Measurements from ENCODE around the gene MAU2. TPM values are rescaled to one million over a fixed set of nuclear protein-coding genes. Genes with fewer than 3 reads are reported as not detected.

Gene MAU2
- polyA plus RNA-seq, 1 donor from 2014 or later = 48.3 TPM

GRCh38 chr19:19305066-19305465 is 15.6 kb upstream of the MAU2 start:
- H3K27ac ChIP-seq (ENCODE audit: low read length) = no peak overlapping the region
- no peaks in the 10 kb centered on the region for H4K20me1 ChIP-seq (ENCODE audit: insufficient read depth)
- H3K27me3 ChIP-seq (ENCODE audit: insufficient read depth, low read depth, low read length) = no peaks in the 10 kb centered on the region
- H2AFZ ChIP-seq (ENCODE audit: low read depth, low read length) = no peak overlapping the region
- H3K4me3 ChIP-seq (ENCODE audit: low read length) = no peak overlapping the region
- no peak overlapping the region for H3K4me2 ChIP-seq (ENCODE audit: low read length)
- no peak overlapping the region for H3K9ac ChIP-seq (ENCODE audit: low read length)
- TF ChIP-seq POLR2AphosphoS5 (IDR thresholded peaks at IDR 0.05) = no peak
- TF ChIP-seq CTCF (IDR thresholded peaks at IDR 0.05; ENCODE audit: poor library complexity, severe bottlenecking) = no peak
- no peak for TF ChIP-seq EP300 (conservative IDR thresholded peaks at IDR 0.05; ENCODE audit: poor library complexity, severe bottlenecking)
- no peak for TF ChIP-seq RAD21 (conservative IDR thresholded peaks at IDR 0.05)
- TF ChIP-seq EZH2 (IDR thresholded peaks at IDR 0.05; ENCODE audit: borderline replicate concordance, insufficient read depth, low read length, poor library complexity, severe bottlenecking) = no peak
- no peak for TF ChIP-seq MXI1 (conservative IDR thresholded peaks at IDR 0.05; ENCODE audit: poor library complexity, severe bottlenecking)
- no peak for TF ChIP-seq REST (IDR thresholded peaks at IDR 0.05; ENCODE audit: borderline replicate concordance)
- TF ChIP-seq SMC3 (conservative IDR thresholded peaks at IDR 0.05; ENCODE audit: poor library complexity) = no peak
- no peak for TF ChIP-seq TAF1 (IDR thresholded peaks at IDR 0.05; ENCODE audit: low read depth)
- H3K36me3 ChIP-seq (ENCODE audit: insufficient read depth, low read length) = no peaks in the 10 kb centered on the region
- H3K9me2 ChIP-seq (ENCODE audit: insufficient read depth, low read length) = no peaks in the 10 kb centered on the region
- no peaks in the 10 kb centered on the region for H3K79me2 ChIP-seq (replicated peaks; ENCODE audit: insufficient read depth, low read length)
- no peaks in the 10 kb centered on the region for H3K9me3 ChIP-seq (ENCODE audit: low read length)
- no peaks in the 10 kb centered on the region for H3F3A ChIP-seq (ENCODE audit: insufficient read depth, low read length, poor library complexity, severe bottlenecking)

GRCh38 chr19:19305696-19306095 is 14.9 kb upstream of the MAU2 start:
- no peak overlapping the region for H3K4me2 ChIP-seq (ENCODE audit: low read length)
- H3K27ac ChIP-seq (ENCODE audit: low read length) = no peak overlapping the region

More at GRCh38 chr19:19305696-19306095, 14.9 kb upstream of the MAU2 start:
- no peaks in the 10 kb centered on the region for H3F3A ChIP-seq (ENCODE audit: insufficient read depth, low read length, poor library complexity, severe bottlenecking)
- no peaks in the 10 kb centered on the region for H3K9me2 ChIP-seq (ENCODE audit: insufficient read depth, low read length)
- no peak for TF ChIP-seq REST (IDR thresholded peaks at IDR 0.05; ENCODE audit: borderline replicate concordance)
- no peak for TF ChIP-seq RAD21 (conservative IDR thresholded peaks at IDR 0.05)
- H3K27me3 ChIP-seq (ENCODE audit: insufficient read depth, low read depth, low read length) = no peaks in the 10 kb centered on the region
- no peaks in the 10 kb centered on the region for H3K36me3 ChIP-seq (ENCODE audit: insufficient read depth, low read length)
- no peaks in the 10 kb centered on the region for H4K20me1 ChIP-seq (ENCODE audit: insufficient read depth)
- H2AFZ ChIP-seq (ENCODE audit: low read depth, low read length) = no peak overlapping the region
- no peaks in the 10 kb centered on the region for H3K9me3 ChIP-seq (ENCODE audit: low read length)
- H3K9ac ChIP-seq (ENCODE audit: low read length) = no peak overlapping the region
- H3K4me3 ChIP-seq (ENCODE audit: low read length) = no peak overlapping the region
- H3K79me2 ChIP-seq (replicated peaks; ENCODE audit: insufficient read depth, low read length) = no peaks in the 10 kb centered on the region
